GM19099 (cell line): ENCODE data around the gene INPP5F.

Experiments
- POLR2A ChIP-seq: IDR thresholded peaks from 3 replicates; pipeline ENCODE4 v1.6.1; 2011; ENCODE audit warnings: low read depth; ENCODE audit not compliant: insufficient read length; ENCODE audit errors: extremely low read depth

INPP5F gene

GRCh38 chr10:119780879-119781480, 55.1 kb downstream of the INPP5F start:
- no peak for TF ChIP-seq POLR2A

DNA sequence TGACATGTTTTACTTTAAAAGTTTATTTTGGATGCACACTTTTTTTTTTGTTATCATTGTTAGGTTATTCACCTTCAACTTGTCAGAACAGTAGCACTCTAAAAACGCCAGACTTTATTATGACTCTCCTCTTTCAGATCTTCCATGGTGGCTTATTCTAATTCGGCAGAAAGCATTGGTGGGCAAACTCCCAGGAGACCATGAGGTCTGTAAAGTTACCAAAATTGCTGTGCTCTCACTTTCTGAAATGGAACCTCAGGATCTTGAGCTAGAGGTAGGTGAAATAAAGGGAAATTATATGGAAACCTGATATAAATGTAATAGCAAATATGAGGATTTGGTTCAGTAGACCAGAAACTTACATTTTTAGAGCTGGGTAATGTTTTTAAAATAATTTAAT, 55.6 kb downstream of the INPP5F start:
- TF ChIP-seq POLR2A: no peak

GRCh38 chr10:119782981-119783664, 57.3 kb downstream of the INPP5F start:
- no peak for TF ChIP-seq POLR2A

DNA sequence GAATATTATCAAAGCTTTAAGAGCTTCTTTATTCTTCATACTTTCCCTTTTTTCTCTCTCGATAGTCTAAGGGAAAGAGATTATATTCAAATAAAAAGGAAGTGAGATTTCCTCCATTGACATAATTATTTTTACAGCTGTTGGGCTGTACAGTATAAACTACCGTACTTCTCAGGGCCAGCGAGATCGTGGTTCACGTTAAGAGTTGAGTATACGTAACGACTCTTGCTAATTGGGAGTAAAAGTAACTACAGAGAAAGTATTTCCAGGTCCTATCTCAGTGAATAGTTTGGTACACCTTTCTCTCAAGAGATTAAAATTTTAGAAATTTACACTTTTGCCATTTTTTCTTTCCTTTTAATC, 57.8 kb downstream of the INPP5F start:
- TF ChIP-seq POLR2A: no peak

DNA sequence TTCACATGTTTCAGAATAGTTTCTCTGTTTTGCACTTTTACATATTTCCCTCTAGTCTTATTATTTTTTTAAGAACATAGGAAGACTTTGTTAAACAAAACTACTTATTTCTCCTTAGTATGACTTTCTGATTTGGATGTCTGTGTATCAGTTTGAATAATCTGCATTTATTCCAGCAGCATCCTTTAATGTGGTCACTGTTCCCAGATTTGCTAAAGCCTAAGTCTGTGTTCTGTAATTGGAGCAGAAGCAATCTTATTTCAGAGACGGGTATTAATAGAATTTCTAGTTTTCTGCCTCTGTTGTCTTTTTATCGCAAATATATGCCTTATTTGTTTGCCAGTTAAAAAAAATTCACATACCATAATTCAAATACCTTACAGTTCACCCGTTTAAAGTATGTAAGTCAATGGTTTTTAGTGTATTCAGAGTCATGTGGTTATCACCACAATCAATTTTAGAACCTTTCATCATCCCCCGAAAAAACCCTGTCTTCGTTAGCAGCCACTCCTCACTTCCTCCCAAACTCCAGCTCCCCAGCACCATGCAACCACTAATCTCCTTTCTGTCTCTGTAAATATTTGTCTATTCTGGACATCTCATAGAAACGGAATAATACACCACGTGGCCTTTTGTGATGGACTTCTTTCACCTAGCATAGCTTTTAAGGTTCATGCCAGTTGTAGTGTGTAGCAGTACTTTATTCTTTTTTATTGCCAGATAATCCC, 58.7 kb downstream of the INPP5F start:
- no peak for TF ChIP-seq POLR2A

- no peak for TF ChIP-seq POLR2A
Measured at GRCh38 chr10:119786117-119786769, 60.4 kb downstream of the INPP5F start.

DNA sequence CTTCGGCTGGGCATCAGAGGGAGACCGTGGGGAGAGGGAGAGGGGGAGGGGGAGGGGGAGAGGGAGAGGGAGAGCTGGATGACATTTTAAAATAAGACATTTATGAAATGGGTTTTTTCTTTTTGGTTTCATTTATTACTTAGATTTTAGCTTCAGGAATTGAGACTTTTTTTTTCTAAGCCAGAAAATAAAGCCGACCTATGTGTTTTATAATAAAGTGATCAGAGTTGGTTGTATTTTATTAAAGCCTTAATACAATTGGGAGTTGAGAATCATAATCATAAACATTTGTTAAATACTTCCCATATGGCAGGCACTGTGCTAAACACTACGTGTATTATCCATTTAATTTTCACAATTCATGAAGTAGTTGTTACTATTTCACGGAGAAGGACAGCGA, 70.2 kb downstream of the INPP5F start:
- no peak for TF ChIP-seq POLR2A

DNA sequence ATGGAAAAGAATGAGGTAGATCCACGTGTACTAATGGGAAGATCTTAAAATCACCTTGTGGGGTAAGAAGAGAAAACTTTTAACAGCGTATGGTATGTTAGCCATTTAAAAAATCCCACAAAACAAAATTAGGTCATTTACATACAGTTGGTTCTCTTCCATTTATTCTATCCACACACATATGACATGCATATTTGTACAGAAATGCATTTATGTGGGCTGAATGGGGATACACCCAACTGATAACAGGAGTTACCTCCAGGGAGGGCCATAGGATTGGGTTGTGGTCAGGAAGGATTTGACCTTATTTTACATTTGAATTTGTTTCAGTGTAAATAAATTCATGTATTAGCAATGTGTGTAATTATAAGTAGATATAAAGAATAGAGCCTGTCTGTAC, 75.3 kb downstream of the INPP5F start:
- TF ChIP-seq POLR2A: no peak

DNA sequence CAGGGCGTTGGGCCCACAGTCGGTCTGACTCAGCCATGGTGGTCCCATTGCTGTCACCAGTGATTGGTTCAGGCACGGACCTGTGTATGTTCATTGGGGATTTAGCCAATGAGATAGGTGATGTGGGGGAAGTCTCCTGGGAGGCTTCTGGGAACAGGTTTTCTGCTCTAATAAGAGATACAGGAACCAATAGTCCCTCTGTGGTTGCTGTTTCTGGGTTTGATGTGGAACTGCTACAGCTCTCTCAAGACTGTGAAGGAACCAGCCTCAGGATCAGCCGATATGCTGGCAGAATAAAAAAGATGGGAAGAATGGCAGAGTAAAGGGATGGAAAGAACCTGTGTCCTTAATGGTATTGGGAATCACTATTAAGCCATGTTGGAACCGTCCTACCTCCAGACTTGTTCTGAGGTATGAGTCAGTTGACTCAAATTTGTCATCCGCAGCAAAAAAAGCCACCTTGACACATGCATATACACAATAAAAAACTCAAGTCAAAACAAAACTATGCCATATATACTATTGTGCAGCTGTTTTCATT, 76.2 kb downstream of the INPP5F start:
- no peak for TF ChIP-seq POLR2A

GRCh38 chr10:119803264-119803663, 77.4 kb downstream of the INPP5F start:
- no peak for TF ChIP-seq POLR2A

- no peak for TF ChIP-seq POLR2A
Measured at GRCh38 chr10:119805702-119806230, 79.9 kb downstream of the INPP5F start.

- TF ChIP-seq POLR2A: no peak
Measured at GRCh38 chr10:119806334-119807130, 80.7 kb downstream of the INPP5F start.

- TF ChIP-seq POLR2A: no peak
Measured at GRCh38 chr10:119807960-119808697, 82.3 kb downstream of the INPP5F start.

GRCh38 chr10:119811122-119811521, 85.3 kb downstream of the INPP5F start:
- no peak for TF ChIP-seq POLR2A
